ENCODE measurements around the gene CFAP45. TPM values are rescaled to one million over a fixed set of nuclear protein-coding genes. Genes with fewer than 3 reads are reported as not detected.
A peak's percentile ranks its signal among the peaks of the same experiment; 100 is the strongest.

The CFAP45 gene
- total RNA-seq, 1 donor from 2014 or later = 1.8 TPM

GRCh38 chr1:159918352-159919200, 18.6 kb upstream of the CFAP45 start:
- CTCF ChIA-PET = no interaction called here
- POLR2A ChIA-PET = no interaction called here
- Mint-ChIP-seq H3K4me3 (no peak overlapping the region), H3K36me3 (ENCODE audit: low read depth) (peaks cover 68% of the 10 kb centered on the region), H3K9me3 (no peaks in the 10 kb centered on the region), H3K27ac (peak overlapping the region; percentile 53), H3K4me1 (peaks cover 72% of the 10 kb centered on the region), H3K27me3 (no peaks in the 10 kb centered on the region)
- ATAC-seq (ENCODE audit: low read depth) (no peak), DNase-seq (no peak)
- intact Hi-C loops (cut with micrococcal nuclease) = no loop called here
- TF ChIP-seq, protein P1, sequence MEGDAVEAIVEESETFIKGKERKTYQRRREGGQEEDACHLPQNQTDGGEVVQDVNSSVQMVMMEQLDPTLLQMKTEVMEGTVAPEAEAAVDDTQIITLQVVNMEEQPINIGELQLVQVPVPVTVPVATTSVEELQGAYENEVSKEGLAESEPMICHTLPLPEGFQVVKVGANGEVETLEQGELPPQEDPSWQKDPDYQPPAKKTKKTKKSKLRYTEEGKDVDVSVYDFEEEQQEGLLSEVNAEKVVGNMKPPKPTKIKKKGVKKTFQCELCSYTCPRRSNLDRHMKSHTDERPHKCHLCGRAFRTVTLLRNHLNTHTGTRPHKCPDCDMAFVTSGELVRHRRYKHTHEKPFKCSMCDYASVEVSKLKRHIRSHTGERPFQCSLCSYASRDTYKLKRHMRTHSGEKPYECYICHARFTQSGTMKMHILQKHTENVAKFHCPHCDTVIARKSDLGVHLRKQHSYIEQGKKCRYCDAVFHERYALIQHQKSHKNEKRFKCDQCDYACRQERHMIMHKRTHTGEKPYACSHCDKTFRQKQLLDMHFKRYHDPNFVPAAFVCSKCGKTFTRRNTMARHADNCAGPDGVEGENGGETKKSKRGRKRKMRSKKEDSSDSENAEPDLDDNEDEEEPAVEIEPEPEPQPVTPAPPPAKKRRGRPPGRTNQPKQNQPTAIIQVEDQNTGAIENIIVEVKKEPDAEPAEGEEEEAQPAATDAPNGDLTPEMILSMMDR (IDR thresholded peaks at IDR 0.05) = no peak

DNA sequence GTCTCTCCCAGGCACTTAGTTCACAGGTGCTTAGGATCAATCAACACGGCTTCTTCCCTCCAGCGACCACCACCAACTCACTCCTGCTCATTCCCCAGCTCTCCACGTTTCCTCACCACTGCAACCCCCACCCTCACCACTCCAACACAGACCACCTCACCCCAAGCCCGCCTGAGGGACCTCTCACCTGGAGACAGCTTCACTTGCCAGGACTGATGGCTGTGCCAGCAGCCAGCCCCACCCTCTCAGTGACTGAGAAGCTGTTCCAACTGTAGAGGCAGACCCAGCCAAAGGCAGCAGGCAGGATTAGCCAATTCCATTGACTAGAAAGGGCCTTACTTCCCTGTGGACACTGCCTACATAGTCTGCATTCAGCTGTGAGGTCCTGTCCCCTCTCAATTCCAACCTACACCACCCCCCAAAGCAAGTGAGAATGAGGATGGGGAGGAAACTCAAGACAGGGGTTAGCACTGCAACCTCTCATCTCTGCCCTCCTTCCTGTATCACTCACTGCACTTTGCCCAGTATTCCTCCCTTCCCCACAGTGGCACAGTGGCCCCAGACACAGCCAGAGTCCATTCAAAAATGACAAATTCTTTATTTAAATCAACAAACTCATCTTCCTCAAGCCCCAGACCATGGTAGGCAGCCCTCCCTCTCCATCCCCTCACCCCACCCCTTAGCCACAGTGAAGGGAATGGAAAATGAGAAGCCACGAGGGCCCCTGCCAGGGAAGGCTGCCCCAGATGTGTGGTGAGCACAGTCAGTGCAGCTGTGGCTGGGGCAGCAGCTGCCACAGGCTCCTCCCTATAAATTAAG, 17.8 kb upstream of the CFAP45 start:
- TF ChIP-seq, protein P1 (IDR thresholded peaks at IDR 0.05) = no peak
- Mint-ChIP-seq H3K4me3 (no peak overlapping the region), H3K4me1 (peaks cover 72% of the 10 kb centered on the region), H3K27ac (peak overlapping the region; percentile 67), H3K9me3 (no peaks in the 10 kb centered on the region), H3K36me3 (ENCODE audit: low read depth) (peaks cover 63% of the 10 kb centered on the region), H3K27me3 (no peaks in the 10 kb centered on the region)
- ChIA-PET POLR2A (no interaction called here), CTCF (no interaction called here)
- ATAC-seq (ENCODE audit: low read depth) (no peak), DNase-seq (no peak)
- intact Hi-C loops (cut with micrococcal nuclease) = no loop called here

- TF ChIP-seq, protein P1 (IDR thresholded peaks at IDR 0.05) = no peak
- ChIA-PET CTCF (interaction anchor here (1.3 kb wide), 1 partner anchor 26 kb away, joined by 3 read pairs; no protein-coding TSS in a partner anchor), POLR2A (interaction anchor here (0.6 kb wide), 1 partner anchor 17 kb away, joined by 9 read pairs; no protein-coding TSS in a partner anchor)
- intact Hi-C loops (cut with micrococcal nuclease) = no loop called here
- ATAC-seq (ENCODE audit: low read depth) (no peak), DNase-seq (no peak)
- Mint-ChIP-seq H3K36me3 (ENCODE audit: low read depth) (peaks cover 62% of the 10 kb centered on the region), H3K4me1 (peaks cover 72% of the 10 kb centered on the region), H3K9me3 (no peaks in the 10 kb centered on the region), H3K27me3 (no peaks in the 10 kb centered on the region), H3K4me3 (no peak overlapping the region), H3K27ac (peak overlapping the region; percentile 68)
Observed at GRCh38 chr1:159916242-159917051, 16.5 kb upstream of the CFAP45 start.

- ChIA-PET POLR2A (no interaction called here), CTCF (interaction anchor here (1.3 kb wide), 1 partner anchor 26 kb away, joined by 3 read pairs; no protein-coding TSS in a partner anchor)
- Mint-ChIP-seq H3K27me3 (no peaks in the 10 kb centered on the region), H3K27ac (peak overlapping the region; percentile 46), H3K4me1 (peaks cover 72% of the 10 kb centered on the region), H3K4me3 (no peak overlapping the region), H3K9me3 (no peaks in the 10 kb centered on the region), H3K36me3 (ENCODE audit: low read depth) (peaks cover 56% of the 10 kb centered on the region)
- intact Hi-C loops (cut with micrococcal nuclease) = no loop called here
- DNase-seq (no peak), ATAC-seq (ENCODE audit: low read depth) (no peak)
- TF ChIP-seq, protein P1 (IDR thresholded peaks at IDR 0.05) = no peak
Observed at GRCh38 chr1:159915571-159916241, 15.7 kb upstream of the CFAP45 start.
